ENCODE measurements around the gene SMIM35. TPM values are rescaled to one million over a fixed set of nuclear protein-coding genes. Genes with fewer than 3 reads are reported as not detected.

Gene SMIM35
- total and polyA plus RNA-seq, 11 donors: 0.21 TPM; not detected in 10

DNA sequence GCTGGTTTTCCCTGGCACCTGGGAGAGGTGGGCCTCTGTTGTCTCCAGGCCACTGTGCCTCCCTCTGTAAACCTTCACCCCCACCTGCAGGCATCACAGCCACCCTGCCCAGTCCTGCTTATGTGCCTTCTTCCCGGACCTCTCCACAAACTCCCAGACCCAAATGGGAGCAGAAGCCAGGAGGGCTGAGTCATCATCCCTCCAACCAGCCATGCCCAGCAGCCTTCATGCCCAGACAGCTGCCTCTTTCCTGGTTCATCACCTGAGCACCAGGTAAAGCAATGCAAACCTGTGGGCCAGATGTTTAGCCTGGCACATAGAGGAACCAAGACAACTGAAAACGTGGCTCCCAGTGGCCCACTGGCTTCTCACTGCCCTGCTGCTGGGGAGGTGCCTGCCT is 12.0 kb downstream of the SMIM35 start:
- Histone ChIP-seq H3K4me1 (no peaks in the 10 kb centered on the region), H3K4me3 (no peak overlapping the region), H3K36me3 (no peaks in the 10 kb centered on the region), H3K27ac (no peak overlapping the region), H3K9me3 (no peaks in the 10 kb centered on the region), H3K27me3 (no peaks in the 10 kb centered on the region)
- TF ChIP-seq, protein P1, sequence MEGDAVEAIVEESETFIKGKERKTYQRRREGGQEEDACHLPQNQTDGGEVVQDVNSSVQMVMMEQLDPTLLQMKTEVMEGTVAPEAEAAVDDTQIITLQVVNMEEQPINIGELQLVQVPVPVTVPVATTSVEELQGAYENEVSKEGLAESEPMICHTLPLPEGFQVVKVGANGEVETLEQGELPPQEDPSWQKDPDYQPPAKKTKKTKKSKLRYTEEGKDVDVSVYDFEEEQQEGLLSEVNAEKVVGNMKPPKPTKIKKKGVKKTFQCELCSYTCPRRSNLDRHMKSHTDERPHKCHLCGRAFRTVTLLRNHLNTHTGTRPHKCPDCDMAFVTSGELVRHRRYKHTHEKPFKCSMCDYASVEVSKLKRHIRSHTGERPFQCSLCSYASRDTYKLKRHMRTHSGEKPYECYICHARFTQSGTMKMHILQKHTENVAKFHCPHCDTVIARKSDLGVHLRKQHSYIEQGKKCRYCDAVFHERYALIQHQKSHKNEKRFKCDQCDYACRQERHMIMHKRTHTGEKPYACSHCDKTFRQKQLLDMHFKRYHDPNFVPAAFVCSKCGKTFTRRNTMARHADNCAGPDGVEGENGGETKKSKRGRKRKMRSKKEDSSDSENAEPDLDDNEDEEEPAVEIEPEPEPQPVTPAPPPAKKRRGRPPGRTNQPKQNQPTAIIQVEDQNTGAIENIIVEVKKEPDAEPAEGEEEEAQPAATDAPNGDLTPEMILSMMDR (IDR thresholded peaks at IDR 0.05): no peak
- TF ChIP-seq POLR2A (IDR thresholded peaks at IDR 0.05): no peak
- ATAC-seq: no peak
- no peak for DNase-seq
- 60 to 77% (median 71%) methylated on average over 2 of the region's 2 CpGs for WGBS, 4 donors
- intact Hi-C loops (cut with DNase I): loop anchor here in 1 of 10 donors (2.0 kb wide), 1 partner anchor 60 kb away; no protein-coding TSS in a partner anchor

DNA sequence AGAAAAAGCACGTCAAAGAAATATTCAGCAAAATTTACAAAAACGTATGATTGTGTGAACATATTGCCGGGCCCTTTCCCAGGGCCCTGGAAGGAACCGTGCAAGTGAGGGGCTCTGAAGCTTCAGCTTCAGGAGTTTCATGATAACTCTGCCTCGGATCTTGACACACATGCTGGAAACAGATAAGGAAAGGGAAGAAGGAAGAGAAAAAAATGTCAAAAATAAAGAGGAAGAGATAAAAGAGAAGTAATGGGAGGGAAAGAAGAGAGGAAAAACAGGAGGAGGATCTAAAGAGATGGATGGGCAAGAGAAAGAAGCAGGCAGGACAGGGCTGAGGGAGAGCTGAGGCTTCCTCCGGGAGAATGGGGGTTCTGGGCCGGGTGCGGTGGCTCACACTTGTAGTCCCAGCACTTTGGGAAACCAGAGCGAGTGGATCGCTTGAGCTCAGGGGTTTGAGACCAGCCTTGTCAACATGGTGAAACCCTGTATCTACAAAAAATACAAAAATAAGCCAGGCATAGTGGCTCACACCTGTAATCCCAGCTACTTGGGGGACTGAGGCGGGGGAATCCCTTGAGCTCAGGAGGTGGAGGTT is 12.6 kb downstream of the SMIM35 start:
- intact Hi-C loops (cut with DNase I): loop anchor here in 1 of 10 donors (2.0 kb wide), 1 partner anchor 61 kb away; no protein-coding TSS in a partner anchor
- Histone ChIP-seq H3K4me3 (no peak overlapping the region), H3K27me3 (no peaks in the 10 kb centered on the region), H3K36me3 (no peaks in the 10 kb centered on the region), H3K4me1 (no peaks in the 10 kb centered on the region), H3K27ac (no peak overlapping the region), H3K9me3 (no peaks in the 10 kb centered on the region)
- TF ChIP-seq, protein P1 (IDR thresholded peaks at IDR 0.05): no peak
- TF ChIP-seq POLR2A (IDR thresholded peaks at IDR 0.05): no peak
- ATAC-seq (no peak), DNase-seq (no peak)
- 82 to 88% (median 83%) methylated on average over 11 of the region's 11 CpGs for WGBS, 4 donors

DNA sequence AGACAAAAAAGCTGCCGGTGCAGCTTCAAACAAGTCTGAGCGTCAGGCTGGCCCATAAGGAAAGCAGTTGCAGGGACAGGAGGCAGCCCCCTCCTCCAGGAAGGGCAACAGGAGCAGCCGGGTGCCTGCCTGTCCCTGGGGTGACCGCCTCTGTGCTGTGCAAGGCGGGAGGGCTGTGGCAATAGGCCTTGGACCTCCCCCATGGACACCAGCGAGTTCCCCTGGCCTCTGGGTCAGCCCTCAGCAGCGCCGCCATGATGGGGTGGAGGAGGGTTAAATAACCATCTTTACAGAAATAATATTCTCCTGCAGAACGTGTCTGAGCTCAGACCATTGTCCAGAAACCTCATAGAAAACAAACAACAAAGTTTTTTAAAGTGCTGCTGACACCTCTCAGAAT is 13.2 kb downstream of the SMIM35 start:
- intact Hi-C loops (cut with DNase I): no loop called here
- H3K36me3 ChIP-seq: no peaks in the 10 kb centered on the region
- no peaks in the 10 kb centered on the region for H3K9me3 ChIP-seq
- no peak for ATAC-seq
- H3K4me3 ChIP-seq: no peak overlapping the region
- no peaks in the 10 kb centered on the region for H3K27me3 ChIP-seq
- H3K4me1 ChIP-seq: no peaks in the 10 kb centered on the region
- 83 to 93% (median 89%) methylated on average over 5 to 9 of the region's 9 CpGs for WGBS, 4 donors
- H3K27ac ChIP-seq: no peak overlapping the region
- DNase-seq: no peak
- TF ChIP-seq POLR2A (IDR thresholded peaks at IDR 0.05): no peak
- TF ChIP-seq, protein P1 (IDR thresholded peaks at IDR 0.05): no peak

DNA sequence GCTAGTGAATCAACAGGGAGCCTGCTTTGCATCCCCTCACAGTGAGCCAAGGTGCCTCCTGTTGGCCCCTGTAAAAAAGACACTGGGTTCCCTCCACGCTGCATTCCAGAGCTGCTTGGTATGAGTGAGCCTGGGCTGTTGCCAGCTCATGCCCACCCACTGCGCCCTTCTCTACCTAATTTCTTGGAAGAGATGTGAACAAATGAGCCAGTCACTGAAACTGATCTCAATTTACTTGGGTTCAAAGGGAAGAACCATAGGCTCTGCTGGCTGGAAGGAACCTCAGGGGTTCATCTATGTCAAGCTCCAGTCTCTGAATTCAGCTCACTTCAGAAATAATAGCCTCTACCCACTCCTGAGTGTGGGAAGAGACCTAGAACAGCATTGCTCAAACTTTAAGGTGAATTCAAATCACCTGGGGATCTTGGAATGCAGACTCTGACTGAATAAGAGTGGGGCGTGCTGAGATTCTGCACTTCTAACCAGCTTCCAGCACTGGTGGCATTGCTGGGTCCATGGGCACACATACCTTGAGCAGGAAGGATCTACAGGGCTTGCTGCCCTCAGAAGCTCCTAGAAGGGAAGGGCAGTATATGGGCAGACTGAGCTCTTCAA is 15.2 kb downstream of the SMIM35 start:
- TF ChIP-seq POLR2A (IDR thresholded peaks at IDR 0.05): no peak
- TF ChIP-seq, protein P1 (IDR thresholded peaks at IDR 0.05): no peak
- H3K36me3 ChIP-seq: no peaks in the 10 kb centered on the region

More for the DNA sequence above, 15.2 kb downstream of the SMIM35 start:
- Histone ChIP-seq H3K4me3 (no peak overlapping the region), H3K9me3 (no peaks in the 10 kb centered on the region), H3K27ac (no peak overlapping the region), H3K4me1 (no peaks in the 10 kb centered on the region), H3K27me3 (no peaks in the 10 kb centered on the region)
- ATAC-seq (no peak), DNase-seq (no peak)
- intact Hi-C loops (cut with DNase I): no loop called here
- 76 to 97% (median 92%) methylated on average over 3 of the region's 3 CpGs for WGBS, 4 donors
